ENCODE data around the gene MYL3. TPM values are rescaled to one million over a fixed set of nuclear protein-coding genes. Genes with fewer than 3 reads are reported as not detected.

Gene MYL3
- total and polyA plus RNA-seq, 2 donors (not counting 1 experiment from before 2014, with no cell fraction given): not detected

DNA sequence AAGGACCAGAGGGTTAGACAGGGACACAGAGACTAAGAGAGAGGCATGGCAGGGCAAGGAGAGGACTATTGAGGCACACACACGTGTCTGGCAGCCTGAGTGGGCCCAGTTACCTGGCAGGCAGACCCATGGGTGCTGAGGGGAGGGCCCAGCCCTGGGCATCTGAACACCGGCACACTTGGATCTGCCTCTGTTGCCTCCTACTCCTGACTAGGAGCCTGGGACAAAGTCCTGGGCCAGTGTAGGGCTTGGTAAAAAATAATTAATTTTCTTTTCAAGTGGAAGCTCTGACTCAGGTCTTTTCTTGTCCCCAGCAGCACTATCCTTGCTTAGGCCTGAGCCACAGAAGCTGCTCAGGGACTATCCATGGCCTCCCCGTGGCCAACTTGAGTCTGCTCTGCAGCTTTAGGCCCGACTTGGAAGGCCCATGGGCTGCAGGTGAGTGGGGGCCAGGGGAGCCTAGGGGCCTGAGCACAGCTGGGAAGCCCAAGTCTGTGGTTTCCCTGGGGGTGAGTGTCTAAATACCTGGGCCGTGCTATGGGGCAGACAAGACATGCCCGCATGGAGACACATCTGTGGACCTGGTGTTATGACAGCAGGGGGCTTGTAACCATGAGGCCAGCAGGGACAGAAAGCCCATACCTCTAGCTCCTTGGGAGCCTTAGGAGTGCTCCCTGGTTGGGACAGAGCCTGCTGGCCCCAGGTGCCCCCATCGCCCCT, 14.3 kb upstream of the MYL3 start, which contains the start of gene PTH1R:
TSS of gene PTH1R (plus strand) at position 316 of the 720 bp plus-strand sequence. CDS start 5,839 bp downstream, outside the sequence.
- H3K27ac Mint-ChIP-seq: no peak within 1 kb of the TSS
- POLR2A ChIA-PET: no interaction called here
- WGBS (ENCODE audit: insufficient coverage): 80% methylated on average over 7 of the region's 7 CpGs
- Histone ChIP-seq H3K4me1 (ENCODE audit: control insufficient read depth in 2 of 2, insufficient read depth in 2 of 2, low read length in 2 of 2) (peaks cover 30 to 32% of the 10 kb centered on the region in 2 donors), H4K20me1 (ENCODE audit: control insufficient read depth, insufficient read depth, low read length, poor library complexity, severe bottlenecking) (peaks cover 3% of the 10 kb centered on the region), H3K36me3 (replicated peaks in 1 of 2; ENCODE audit: control extremely low read depth in 1 of 2, control insufficient read depth in 1 of 2, extremely low read depth in 1 of 2, insufficient read depth in 2 of 2, low read length in 1 of 2) (no peaks in the 10 kb centered on the region), H3K27me3 (replicated peaks in 1 of 4; ENCODE audit: control extremely low read depth in 1 of 4, control insufficient read depth in 3 of 4, insufficient read depth in 4 of 4, low read length in 3 of 4) (peaks cover 0 to 29% (median 7%) of the 10 kb centered on the region in 4 experiments), H3K9me3 (ENCODE audit: control extremely low read depth in 1 of 3, control insufficient read depth in 2 of 3, insufficient read depth in 1 of 3, low read length in 2 of 3) (no peaks in the 10 kb centered on the region), H3K4me3 (ENCODE audit: control extremely low read depth in 1 of 5, extremely low read depth in 1 of 5, insufficient read depth in 1 of 5, low read depth in 2 of 5, low read length in 4 of 5) (no peak within 1 kb of the TSS), H2AFZ (ENCODE audit: insufficient read depth, low read depth, low read length, poor library complexity, severe bottlenecking) (no peak within 1 kb of the TSS), H3K79me2 (ENCODE audit: control insufficient read depth, insufficient read depth, low read length) (no peaks in the 10 kb centered on the region), H3K27ac (ENCODE audit: low read length in 2 of 2) (no peak within 1 kb of the TSS), H3K4me2 (replicated peaks; ENCODE audit: low read depth, low read length, poor library complexity, severe bottlenecking) (no peak within 1 kb of the TSS), H3K9ac (ENCODE audit: low read length) (no peak within 1 kb of the TSS)
- no peak for TF ChIP-seq EZH2 (IDR thresholded peaks at IDR 0.05; ENCODE audit: borderline replicate concordance, insufficient read depth, low read depth, low read length, poor library complexity, severe bottlenecking)
- TF ChIP-seq, protein P1, sequence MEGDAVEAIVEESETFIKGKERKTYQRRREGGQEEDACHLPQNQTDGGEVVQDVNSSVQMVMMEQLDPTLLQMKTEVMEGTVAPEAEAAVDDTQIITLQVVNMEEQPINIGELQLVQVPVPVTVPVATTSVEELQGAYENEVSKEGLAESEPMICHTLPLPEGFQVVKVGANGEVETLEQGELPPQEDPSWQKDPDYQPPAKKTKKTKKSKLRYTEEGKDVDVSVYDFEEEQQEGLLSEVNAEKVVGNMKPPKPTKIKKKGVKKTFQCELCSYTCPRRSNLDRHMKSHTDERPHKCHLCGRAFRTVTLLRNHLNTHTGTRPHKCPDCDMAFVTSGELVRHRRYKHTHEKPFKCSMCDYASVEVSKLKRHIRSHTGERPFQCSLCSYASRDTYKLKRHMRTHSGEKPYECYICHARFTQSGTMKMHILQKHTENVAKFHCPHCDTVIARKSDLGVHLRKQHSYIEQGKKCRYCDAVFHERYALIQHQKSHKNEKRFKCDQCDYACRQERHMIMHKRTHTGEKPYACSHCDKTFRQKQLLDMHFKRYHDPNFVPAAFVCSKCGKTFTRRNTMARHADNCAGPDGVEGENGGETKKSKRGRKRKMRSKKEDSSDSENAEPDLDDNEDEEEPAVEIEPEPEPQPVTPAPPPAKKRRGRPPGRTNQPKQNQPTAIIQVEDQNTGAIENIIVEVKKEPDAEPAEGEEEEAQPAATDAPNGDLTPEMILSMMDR (IDR thresholded peaks at IDR 0.05): no peak
- peaks cover 19% of the 10 kb centered on the region for H3K27me3 Mint-ChIP-seq
- H3K4me3 Mint-ChIP-seq: no peak within 1 kb of the TSS
- intact Hi-C loops (cut with micrococcal nuclease): no loop called here
- peaks cover 26% of the 10 kb centered on the region for H3K4me1 Mint-ChIP-seq
- ATAC-seq (ENCODE audit: low read depth): no peak
- no peak for DNase-seq
- H3K9me3 Mint-ChIP-seq (ENCODE audit: insufficient read depth): no peaks in the 10 kb centered on the region
- CTCF ChIA-PET: interaction anchor here (1.1 kb wide), 1 partner anchor 10 kb away, joined by 4 read pairs; no protein-coding TSS in a partner anchor
